ENCODE results near the gene ITGB5. TPM values are rescaled to one million over a fixed set of nuclear protein-coding genes. Genes with fewer than 3 reads are reported as not detected.
A peak's percentile ranks its signal among the peaks of the same experiment; 100 is the strongest.
"Not testable (repeated sequence)": the region's sequence is repeated elsewhere in the genome, so short reads cannot be mapped to it uniquely, and the experiment has no call there.

Gene ITGB5
- total RNA-seq, 1 donor from 2014 or later = 70.0 TPM

GRCh38 chr3:124836448-124836847 is 50.7 kb downstream of the ITGB5 start:
- no peak for DNase-seq (ENCODE audit: low read depth in 2 of 2)

- peak; percentile 75 to 94 for DNase-seq (ENCODE audit: low read depth in 2 of 2)
Measured at GRCh38 chr3:124834723-124835718, 52.1 kb downstream of the ITGB5 start.

DNA sequence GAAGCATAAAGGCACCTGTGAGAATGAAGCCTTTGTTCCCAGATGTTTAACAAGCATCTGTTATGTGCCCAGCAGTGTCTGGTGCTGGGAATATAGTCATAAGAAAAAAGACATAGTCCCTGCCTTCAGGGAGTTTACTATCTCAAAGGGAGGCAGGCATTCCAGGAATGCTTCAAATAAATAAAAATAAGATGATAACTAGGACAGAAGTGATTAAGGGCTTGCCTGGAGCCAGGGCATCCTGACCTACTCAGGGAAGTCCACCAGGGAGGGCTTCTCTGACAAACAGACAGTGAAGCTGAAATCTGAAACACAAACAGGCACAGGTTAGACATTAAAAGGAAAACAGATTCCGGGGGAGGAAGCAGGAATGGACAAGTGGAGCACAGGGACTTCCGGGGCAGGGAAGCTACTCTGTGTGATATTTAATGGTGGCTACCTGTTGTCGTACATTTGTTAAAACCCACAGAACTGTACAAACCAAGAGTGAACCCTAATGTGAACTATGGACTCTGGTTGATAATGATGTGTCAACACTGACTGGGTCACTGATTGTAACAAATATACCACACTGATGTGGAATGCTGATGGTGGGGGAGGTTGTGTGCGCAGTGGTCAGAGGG is 53.3 kb downstream of the ITGB5 start:
- no peak for DNase-seq (ENCODE audit: low read depth in 2 of 2)

GRCh38 chr3:124832782-124833709 is 54.1 kb downstream of the ITGB5 start:
- DNase-seq (ENCODE audit: low read depth in 2 of 2) = peak in 1 of 2 donors; percentile 67

DNA sequence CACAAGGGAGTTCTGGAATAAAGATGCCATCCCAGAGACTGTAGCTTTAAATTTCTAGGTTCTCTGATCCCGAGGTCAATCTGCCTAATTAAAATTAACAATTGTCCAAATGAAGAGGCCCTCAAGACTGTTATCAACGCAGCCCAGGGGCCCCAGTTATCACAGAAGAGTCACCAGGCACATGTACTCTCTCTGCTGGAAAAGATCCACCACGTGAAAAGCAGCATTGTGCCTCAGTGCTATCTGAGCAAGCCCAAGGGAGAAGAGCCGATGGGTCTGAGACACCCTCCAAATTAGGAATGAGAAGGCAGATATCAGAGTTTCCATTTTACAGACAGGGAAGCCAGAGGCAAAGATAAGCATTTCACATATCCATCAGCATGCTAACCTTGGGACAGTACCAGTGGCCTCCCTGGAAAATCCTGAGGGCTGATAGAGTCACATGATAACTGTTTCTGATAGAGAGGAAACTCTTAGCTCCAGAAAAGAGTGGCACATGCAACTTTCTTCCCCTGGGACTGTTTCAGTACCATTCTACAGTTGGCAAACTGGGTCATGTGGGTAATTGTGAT is 55.5 kb downstream of the ITGB5 start:
- DNase-seq (ENCODE audit: low read depth in 2 of 2) = no peak

DNA sequence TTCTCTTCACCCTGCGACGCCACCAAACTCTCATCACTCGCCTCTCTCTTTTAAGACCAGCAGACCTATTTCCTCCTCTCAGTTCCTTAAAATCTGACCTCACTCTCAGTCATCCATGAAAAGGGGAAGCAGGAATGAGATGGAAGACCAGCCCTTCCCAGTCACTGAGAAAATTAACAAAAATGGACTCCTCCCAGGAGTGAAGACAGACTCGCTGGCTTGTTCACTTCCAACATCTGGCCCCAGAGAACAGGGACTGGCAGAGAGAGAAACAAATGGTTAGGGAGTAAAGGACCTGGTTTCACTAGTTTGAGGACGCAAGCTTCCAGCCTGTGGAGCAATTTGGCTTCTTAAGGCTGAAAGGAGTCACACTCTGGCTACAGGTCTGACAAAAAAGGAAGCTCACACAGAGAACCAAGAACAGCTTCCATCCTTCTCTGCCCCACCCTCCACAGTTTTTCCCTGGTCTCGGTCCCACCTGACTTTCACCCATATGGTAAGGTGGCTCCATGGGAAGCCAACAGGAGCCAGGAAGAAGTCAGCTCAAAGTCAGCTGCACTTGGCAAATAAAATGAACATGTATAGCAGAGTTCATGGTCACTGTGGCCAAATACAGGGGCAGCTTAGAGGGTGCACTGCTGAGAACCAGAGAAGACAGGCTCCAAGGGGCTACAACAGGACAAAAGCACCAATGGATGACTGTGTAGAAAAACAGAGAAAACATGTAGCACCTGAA is 57.2 kb downstream of the ITGB5 start:
- no peak for DNase-seq (ENCODE audit: low read depth in 2 of 2)

DNA sequence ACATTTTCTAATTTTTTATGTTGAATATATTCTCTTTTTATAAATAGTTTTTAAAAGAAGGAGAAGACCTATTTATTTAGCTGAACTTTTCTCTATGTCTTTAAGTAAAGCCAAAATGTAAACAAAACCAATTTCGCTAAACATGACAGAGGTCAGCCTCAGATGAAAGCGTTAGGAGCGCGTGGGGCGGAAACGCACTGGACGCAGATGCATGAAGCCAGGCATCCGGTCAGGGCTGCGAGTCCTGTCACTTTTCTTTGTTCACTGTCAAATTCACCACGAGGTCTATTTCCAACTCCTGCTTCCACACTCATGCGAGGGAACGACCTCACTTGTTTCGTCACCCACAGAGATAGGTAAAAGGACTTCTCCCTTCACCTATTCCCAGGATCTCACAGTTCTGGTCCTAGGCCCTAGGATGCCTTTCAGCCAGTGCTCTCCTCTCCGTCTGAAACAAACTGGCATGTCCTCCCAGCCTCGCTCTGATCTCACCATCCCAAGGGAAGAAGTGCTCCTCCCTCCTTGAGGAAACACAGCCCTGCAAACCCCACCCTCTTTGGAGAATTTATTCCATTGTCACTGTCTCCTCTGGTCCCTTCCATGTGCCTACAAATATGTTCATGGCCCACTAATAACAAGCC is 57.9 kb downstream of the ITGB5 start:
- DNase-seq (ENCODE audit: low read depth in 2 of 2) = no peak

- not testable (repeated sequence) for DNase-seq (ENCODE audit: low read depth in 2 of 2)
Measured at GRCh38 chr3:124827476-124828206, 59.5 kb downstream of the ITGB5 start.

DNA sequence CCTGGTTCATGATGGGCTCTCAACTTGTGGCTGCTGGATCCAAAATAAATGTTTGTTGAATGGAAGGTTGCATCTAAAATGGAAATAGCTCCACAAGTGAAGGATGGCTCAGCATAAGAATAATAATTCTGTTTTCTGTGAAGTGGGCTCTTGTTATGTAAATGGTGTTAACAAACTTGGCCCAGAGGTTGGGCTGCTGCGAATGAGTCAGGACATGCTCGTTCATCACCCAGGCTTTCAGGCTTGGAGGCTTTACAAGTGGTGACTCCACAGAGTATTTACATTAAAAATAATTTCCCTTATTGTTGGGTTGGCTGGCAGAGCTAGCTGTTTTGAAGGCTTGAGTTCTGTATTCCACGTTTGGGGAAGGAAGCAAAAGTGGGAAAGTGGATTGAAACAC is 60.5 kb downstream of the ITGB5 start:
- peak in 1 of 2 donors; percentile 72 for DNase-seq (ENCODE audit: low read depth in 2 of 2)

GRCh38 chr3:124824286-124824915 is 62.8 kb downstream of the ITGB5 start:
- DNase-seq (ENCODE audit: low read depth in 2 of 2) = no peak

- no peak for DNase-seq (ENCODE audit: low read depth in 2 of 2)
Measured at GRCh38 chr3:124823648-124824047, 63.5 kb downstream of the ITGB5 start.

- no peak for DNase-seq (ENCODE audit: low read depth in 2 of 2)
Measured at GRCh38 chr3:124823206-124823605, 64.0 kb downstream of the ITGB5 start.

DNA sequence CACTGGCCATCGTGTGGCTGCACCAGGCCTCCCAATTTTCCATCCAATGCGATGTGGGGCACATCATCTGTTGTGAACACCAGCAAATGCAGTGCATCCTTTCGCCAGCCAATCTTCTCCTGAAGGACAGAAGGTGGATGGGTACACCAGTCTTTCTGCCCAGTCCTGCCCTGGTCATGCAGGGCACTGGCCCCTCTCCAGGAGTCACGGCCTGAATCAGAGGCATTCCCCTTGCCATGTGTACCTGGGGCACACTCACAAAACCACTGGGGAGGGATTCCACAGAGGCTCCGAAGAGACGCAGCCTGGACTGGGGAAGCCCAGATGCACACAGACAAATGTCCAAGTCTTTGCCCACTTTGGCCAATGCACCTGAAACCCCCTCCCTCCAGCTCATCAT is 65.8 kb downstream of the ITGB5 start:
- DNase-seq (ENCODE audit: low read depth in 2 of 2) = no peak

GRCh38 chr3:124818398-124819091 is 68.6 kb downstream of the ITGB5 start:
- no peak for DNase-seq (ENCODE audit: low read depth in 2 of 2)

GRCh38 chr3:124817079-124817478 is 70.1 kb downstream of the ITGB5 start:
- DNase-seq (ENCODE audit: low read depth in 2 of 2) = no peak

DNA sequence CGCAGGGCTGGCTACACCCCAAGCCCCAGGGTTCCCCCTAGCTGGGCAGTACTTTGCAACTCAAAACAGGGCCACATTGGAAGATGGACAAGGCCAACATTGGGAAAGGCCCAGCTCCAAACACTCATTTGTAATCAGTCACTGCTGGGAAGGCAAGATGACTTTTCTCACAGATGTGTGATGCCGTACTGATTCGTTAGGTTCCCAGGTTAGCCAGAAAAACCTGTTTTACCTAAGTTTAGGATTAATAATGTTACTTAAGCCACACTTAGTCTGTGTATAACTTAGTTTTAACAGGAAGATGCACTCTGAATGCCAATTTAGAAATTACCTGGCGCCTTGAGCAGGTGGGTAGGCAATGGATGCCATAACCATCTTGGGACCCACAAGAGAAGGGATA is 71.0 kb downstream of the ITGB5 start:
- DNase-seq (ENCODE audit: low read depth in 2 of 2) = no peak

DNA sequence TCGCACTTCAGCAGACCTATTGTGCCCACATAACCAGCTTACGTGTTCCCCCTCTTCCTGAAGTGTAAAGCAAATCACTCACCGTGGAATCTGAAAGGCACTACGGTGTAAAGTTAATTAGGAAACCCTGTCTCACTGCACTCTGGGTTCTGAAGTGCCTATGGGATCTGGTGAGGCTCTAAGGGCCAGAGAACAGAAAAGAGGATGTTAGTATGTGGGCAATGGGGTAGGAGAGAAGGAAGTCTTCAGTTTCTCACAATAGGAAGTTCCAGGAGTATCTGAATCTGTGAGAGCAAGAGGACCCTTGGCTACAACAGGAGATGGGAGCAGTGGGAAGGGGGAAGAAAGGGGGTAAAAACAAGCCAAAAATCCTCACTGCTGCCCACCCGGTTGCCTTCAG is 71.4 kb downstream of the ITGB5 start:
- DNase-seq (ENCODE audit: low read depth in 2 of 2) = no peak

All from dermis microvascular lymphatic vessel endothelial cell (primary cell).